GM12801 (cell line): ENCODE measurements around the gene OPN1MW.
"Not testable (repeated sequence)": the region's sequence is repeated elsewhere in the genome, so short reads cannot be mapped to it uniquely, and the experiment has no call there.

ENCODE experiments used
- CTCF ChIP-seq: IDR thresholded peaks from one replicate; pipeline ENCODE4 v1.5.1; 2011; ENCODE audit warnings: control low read depth; ENCODE audit not compliant: insufficient read length; ENCODE audit errors: extremely low read depth

Gene OPN1MW

GRCh38 chrX:154142950-154143745 lies 39.2 kb upstream of the OPN1MW start:
- TF ChIP-seq CTCF = no peak

- not testable (repeated sequence) for TF ChIP-seq CTCF
Measured at GRCh38 chrX:154144010-154144409, 38.4 kb upstream of the OPN1MW start, which contains the start of gene OPN1LW. Gene OPN1LW, plus strand, starts transcription at chrX:154144243. Its CDS starts 41 bp downstream, at chrX:154144284.

- TF ChIP-seq CTCF = not testable (repeated sequence)
Measured at GRCh38 chrX:154219456-154219855, 37.1 kb downstream of the OPN1MW start, which contains the start of gene OPN1MW2. Gene OPN1MW2, plus strand, starts transcription at chrX:154219756. Its CDS starts 60 bp downstream, at chrX:154219816.
